ENCODE data around the gene MS4A6E.
"Not testable (repeated sequence)": the region's sequence is repeated elsewhere in the genome, so short reads cannot be mapped to it uniquely, and the experiment has no call there.

The MS4A6E gene, protein sequence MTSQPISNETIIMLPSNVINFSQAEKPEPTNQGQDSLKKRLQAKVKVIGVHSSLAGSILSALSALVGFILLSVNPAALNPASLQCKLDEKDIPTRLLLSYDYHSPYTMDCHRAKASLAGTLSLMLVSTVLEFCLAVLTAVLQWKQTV

DNA sequence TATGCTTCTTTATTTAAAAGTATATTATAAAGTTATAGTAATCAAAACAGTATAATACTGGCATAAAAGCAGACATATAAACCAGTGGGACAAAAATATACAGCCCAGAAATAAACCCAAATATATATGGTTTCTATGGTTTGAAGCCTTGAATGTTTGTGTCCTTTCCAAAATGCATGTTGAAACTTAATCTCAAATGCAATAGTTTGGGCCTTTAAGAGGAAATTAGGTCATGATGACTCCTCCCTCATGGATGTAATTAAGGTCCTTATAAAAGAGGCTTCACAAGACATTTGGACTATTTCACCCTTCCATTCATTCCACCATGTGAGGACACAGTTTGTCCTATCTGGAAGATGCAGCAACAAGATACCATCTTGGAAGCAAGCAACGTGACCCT is at the start of gene MS4A6E:
Gene MS4A6E (plus strand): TSS at position 301 of the 400 bp plus-strand sequence. CDS start 7,641 bp downstream, outside the sequence.
- no peak for DNase-seq

DNA sequence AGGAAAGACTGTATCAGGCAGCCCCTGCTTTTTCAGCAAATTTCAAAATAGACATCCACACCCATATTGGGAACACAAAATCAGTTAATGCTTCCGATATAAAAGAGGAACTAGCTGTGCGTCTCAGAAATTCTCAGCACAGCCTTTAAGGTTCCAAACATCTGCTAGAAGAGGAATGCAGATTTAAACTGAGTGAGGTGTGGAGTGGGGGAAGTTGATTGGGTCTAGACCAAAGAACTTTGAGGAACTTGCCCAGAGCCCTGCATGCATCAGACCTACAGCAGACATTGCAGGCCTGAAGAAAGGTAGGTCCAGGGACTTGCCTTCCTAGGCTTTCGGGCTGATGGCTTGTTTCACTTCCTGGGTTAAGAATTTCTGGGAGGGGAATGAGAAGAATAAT is 46.6 kb upstream of the MS4A6E start, which contains the start of gene MS4A4A:
Gene MS4A4A (plus strand): TSS at position 255 of the 400 bp plus-strand sequence. CDS start 10 bp downstream, at position 265.
- no peak for DNase-seq

DNA sequence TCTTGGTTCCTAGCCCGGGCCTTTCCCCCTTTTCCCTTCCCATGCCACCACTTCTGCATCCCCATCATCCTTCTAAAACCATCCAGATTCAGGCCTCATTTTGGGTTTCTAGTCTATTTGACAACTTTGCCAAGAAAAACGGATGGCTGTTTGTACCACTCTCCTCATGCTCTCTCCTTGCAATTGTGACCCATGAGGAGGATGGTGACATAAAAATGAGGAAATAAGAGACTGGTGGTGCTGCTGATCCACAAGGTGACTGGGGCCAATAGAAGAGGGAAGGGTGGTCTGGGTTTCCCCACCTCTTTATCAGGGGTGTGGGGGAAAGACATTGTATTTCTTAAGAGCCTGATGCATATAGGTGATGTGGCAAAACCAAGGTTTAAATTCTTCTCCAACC is 45.6 kb upstream of the MS4A6E start:
- no peak for DNase-seq

DNA sequence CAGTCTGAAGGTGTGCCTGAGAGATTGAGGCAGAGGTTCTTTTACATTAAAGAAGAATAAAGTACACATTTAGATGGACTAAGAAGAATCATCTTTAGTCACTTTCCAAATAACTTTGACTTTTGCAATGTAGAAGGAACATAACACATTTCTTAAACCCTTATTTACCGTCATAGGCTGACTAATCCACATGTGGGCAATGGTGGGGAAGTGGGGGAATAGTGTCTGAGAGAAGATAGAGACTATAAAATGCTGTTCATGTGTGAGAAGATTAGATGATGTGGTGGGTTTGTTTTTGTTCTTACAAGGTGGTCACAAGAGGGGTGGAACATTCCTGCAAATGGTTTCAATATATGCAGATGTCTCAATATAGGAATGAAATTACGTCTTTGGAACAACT is 44.8 kb upstream of the MS4A6E start:
- no peak for DNase-seq

GRCh38 chr11:60285411-60286126 is 41.5 kb upstream of the MS4A6E start:
- not testable (repeated sequence) for DNase-seq

DNA sequence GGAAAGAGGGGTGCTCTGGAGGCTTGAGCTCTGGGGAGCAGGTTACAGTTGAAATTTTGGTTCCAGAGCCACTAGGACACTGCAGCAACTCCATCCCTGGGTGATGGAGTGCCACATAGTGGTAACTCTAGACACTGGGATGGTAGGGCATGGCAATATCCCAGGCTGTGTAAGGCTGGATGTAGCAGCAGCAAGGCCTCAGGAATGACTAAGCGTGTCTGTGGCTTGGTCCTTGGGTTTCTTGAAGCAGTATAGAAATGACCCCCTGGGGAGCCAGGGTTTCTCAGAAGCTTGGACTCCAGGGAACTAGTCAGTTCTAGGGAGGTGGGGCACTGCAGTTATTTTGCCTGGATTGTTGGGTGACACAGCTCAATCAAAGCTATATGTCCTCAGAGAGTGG is 38.5 kb upstream of the MS4A6E start:
- DNase-seq = no peak

GRCh38 chr11:60292145-60292544 is 34.9 kb upstream of the MS4A6E start:
- no peak for DNase-seq

- no peak for DNase-seq
Measured at GRCh38 chr11:60301178-60301577, 25.9 kb upstream of the MS4A6E start.

GRCh38 chr11:60301884-60302283 is 25.2 kb upstream of the MS4A6E start:
- not testable (repeated sequence) for DNase-seq

GRCh38 chr11:60303661-60304060 is 23.4 kb upstream of the MS4A6E start:
- DNase-seq = no peak

- DNase-seq = no peak
Measured at GRCh38 chr11:60305906-60306619, 21.0 kb upstream of the MS4A6E start.

- no peak for DNase-seq
Measured at GRCh38 chr11:60307507-60308195, 19.4 kb upstream of the MS4A6E start.

GRCh38 chr11:60310407-60310998 is 16.6 kb upstream of the MS4A6E start:
- DNase-seq = no peak

DNA sequence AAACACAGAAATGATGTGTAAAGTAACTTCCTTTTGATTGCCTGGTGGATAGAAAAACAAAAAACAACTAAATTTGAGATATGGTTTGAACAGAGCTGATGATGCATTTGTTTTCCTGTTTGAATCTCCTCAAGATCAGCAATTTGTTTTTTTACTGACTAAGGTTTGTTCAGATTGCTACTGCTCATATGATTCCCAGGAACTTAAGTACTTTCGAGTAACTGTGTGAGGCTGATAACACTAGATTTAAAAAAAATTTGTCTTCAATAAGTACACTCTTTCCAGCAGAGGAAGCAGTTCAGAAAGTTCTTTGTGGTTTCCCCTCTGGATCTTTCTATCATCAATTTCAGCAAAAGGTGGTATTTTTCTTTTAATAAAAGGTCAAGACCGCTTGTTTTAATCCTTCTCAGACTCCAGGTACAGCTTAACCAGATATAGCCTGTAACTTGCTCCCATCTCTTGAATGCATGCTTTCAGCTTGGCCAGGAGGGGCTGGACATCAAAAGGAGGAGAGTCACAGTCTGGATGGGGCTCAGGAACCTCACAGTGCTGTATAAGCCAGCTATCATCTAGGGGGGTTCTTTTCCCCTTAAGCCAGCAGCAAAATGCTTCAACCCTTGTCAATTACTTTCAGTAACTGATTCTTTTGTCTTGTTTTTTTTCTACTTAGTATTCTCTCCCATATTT is 12.3 kb upstream of the MS4A6E start:
- DNase-seq = no peak

- DNase-seq = no peak
Measured at GRCh38 chr11:60315871-60316270, 11.2 kb upstream of the MS4A6E start.

- no peak for DNase-seq
Measured at GRCh38 chr11:60316317-60316716, 10.7 kb upstream of the MS4A6E start.

GRCh38 chr11:60318726-60319125 is 8.3 kb upstream of the MS4A6E start:
- DNase-seq = no peak

DNA sequence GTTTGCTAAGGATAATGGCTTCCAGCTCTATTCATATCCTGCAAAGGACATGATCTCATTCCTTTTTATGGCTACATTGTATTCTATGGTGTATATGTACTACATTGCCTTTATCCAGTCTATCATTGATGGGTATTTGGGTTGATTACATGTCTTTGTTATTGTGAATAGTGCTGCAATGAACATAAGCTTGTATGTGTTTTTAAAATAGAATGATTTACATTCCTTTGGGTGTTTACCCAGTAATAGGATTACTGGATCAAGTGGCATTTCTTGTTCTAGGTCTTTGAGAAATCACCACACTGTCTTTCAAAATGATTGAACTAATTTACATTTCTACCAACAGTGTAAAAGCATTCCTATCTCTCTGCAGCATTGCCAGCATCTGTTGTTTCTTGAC is 6.0 kb upstream of the MS4A6E start:
- no peak for DNase-seq

- no peak for DNase-seq
Measured at GRCh38 chr11:60328460-60328859, 1.4 kb downstream of the MS4A6E start.

GRCh38 chr11:60332846-60333245 is 5.8 kb downstream of the MS4A6E start:
- DNase-seq = no peak

GRCh38 chr11:60334005-60334620 is 7.1 kb downstream of the MS4A6E start:
- peak; percentile 5 for DNase-seq
